GM20431 (cell line): ENCODE measurements around the gene SEMA3G.

ENCODE experiments used
- in situ Hi-C: fragments of 300-500 bp; cut with MseI, MboI; formaldehyde crosslinking; loops from one replicate; pipeline ENCODE4 v1.15.0; 2020; ENCODE audit warnings: low sequenced_read_pairs; ENCODE audit not compliant: unreplicated experiment

SEMA3G gene

DNA sequence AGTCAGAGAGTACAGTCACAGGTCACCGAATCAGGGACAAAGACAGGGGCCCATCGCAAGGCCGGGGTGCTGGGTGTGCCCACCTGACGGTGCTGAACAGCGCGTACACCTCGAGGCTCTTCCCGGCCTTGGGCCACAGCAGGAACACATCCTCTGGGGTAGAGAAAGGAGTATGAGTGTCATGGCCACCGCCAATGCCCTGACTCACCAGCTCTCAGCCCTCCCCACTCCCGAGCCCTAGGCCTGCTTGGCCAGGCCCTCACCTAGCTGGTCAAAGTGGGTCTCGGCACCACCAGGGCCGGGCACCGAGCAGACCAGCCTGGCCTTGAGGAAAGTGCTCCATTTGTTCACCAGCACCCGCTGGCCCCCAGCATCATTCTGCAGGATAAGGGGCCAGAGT is 4.2 kb downstream of the SEMA3G start:
- in situ Hi-C loops: no loop called here

DNA sequence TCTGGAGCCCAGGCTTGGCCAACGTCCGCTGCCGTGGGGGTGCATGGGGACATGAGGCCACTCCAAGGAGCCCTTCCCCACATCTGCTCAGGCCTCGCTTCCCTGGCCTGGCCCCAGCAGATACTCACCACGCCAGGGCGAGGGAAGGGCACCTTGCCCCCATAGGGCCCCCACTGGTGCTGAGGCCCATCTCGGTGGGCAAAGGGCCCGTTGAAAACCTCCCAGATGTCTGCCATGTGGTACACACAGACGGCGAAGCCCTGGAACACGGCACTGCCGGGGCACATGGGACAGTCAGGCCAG is 4.7 kb downstream of the SEMA3G start:
- in situ Hi-C loops: no loop called here

DNA sequence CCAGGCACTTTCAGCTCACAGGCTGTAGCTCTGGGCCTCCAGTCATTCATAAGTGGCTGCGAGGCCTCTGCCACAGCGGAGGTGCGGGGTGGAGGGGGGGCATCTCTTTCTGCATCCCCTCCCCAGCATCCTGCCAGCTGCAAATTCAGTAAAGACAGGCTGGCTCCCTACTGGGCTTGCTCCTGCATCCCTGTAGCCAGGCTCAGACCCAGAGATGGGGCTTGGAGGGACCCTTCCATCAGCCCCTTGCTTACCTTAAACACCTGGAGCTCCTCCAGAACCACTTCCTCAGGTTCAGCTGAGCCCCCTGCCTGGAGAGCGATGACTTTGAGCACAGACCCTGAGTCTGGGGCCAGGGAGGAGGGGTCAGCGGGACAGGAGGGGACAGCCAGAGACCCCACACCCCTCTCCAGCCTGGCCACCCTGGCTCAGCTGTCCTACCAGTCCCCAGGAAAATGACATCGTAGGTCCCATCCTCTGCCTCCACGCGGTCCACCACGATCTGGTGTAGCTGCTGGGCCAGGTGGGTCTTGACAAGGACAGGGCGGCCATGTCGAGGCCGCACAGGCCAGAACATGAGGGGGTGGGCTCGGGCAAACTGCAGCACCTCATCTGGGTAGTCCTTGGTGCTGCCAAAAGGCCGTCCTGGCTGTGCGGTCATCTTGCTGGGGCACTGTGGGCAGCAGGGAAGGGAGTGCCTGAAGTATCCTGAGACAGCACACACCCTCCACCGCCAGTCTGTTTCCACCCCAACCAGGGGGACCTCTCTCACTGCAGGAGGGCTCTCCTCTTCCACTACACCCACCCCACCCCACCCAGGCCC is 5.3 kb downstream of the SEMA3G start:
- in situ Hi-C loops: no loop called here

DNA sequence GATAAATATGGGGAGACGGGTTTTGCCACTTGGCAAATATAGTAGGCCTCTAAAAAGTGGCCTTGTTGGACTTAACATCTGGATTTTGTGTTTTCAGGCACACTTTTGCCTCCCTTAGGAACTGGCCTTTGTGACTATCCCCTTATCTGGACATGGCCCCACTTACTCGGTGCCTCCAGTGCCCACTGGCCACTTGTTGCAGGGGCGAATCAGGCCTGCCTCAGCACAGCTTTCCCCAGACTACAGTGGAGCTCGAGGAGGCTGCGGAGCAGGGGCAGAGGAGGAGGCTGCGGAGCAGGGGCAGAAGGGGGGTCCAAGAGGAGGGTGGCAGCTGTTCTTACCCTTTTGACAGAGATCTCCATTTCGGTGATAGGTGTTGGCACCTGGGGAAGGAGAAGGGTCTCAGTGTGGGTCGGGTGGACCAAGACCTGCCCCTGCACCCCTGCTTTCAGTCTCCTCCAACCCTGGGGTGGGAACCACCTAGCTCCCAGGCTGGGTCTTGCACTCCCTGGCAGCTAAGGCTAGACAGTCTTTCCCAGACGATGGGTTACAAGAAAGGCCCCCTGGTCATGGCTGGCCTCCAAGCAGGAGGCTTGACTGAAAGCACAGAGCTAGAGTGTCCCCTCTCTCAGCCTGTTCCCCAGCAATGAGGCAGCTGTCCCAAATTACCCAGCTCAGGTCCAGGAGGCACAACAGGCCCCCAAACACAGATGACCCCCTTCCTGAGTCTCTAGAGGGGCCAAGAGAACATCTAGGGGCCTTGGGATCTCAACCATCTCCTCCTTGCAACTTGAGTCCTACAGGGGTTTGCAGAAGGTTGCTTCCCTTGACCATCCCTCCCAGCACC is 6.1 kb downstream of the SEMA3G start:
- in situ Hi-C loops: no loop called here

DNA sequence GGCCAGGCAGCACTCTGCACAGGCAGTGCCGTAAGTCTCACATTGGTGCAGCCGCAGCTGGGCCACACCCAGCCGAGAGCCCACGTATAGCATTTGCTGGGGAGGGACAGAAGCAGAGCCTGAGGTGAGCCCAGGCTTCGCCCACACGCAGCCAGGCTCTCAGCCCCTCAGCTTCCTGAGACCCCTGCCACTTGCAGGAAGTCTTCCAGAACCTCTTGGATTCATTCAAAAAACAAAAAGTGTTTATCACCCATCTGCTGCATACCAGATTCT is 6.9 kb downstream of the SEMA3G start:
- in situ Hi-C loops: no loop called here

DNA sequence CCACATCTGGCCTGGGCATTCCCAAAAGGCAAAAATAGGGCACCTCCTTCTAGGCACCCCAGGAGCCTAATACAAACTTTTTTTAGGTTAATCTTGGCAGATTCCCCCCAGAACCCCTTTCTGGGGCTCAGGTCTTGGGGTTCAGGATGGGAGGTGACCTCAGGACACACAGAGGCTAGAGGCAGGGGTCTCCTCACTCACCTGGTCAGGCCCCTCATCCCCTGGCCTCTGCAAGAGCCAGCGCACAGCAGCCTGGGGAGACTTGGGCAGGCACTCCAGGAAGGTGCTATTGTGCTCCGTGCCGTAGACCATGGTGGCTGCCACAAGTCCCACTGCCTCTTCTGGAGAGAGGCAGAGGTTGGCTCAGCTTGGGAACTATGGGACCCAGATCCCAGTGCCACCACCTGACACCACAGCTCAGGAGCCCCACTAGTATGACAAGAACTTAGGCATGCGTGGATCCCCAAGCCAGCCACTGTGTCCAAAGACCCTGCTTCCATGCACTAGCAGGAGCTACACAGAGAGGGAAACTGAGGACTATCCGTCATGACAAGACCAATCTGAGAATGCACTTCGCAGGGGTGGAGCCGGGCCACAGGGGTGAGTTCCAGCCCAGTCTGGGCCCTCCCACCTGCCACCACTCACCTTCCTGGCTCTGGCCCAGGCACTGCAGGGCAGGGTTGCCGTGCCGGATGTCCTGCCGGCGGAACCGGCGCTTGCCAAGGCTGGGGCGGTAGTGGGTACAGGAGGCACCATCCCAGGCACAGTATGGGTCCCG is 7.4 kb downstream of the SEMA3G start:
- in situ Hi-C loops: no loop called here

DNA sequence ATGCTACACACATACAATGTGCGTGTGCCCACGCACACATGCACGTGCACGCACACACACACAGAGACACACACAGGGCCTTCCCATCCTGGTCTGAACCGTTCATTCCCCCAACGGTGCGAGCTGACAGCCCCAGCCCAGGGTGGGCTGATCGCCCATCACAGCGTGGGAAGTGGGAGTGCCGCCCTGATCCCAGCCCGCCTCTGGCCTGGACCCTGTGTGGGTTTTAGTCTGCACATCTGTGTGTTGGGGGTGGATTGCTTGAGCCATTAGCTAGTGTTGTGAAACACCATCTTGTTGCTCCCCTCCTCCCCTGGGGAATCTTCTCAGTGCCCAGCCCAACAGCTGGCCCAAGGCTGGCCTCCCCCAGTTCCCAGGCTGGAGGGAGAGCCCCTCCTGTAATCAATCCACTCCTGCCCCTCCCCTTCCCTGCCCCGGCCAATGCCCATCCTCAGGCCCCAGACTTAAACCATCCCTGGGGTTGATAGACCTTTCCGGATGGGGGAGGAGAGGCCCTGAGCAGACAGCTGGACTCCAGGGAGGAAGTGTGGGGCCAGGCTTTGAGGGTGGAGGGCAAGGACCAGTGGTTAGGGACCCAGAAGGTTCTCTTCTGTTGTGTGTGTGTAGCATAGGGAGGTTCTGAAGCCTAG is 8.3 kb downstream of the SEMA3G start:
- in situ Hi-C loops: no loop called here

DNA sequence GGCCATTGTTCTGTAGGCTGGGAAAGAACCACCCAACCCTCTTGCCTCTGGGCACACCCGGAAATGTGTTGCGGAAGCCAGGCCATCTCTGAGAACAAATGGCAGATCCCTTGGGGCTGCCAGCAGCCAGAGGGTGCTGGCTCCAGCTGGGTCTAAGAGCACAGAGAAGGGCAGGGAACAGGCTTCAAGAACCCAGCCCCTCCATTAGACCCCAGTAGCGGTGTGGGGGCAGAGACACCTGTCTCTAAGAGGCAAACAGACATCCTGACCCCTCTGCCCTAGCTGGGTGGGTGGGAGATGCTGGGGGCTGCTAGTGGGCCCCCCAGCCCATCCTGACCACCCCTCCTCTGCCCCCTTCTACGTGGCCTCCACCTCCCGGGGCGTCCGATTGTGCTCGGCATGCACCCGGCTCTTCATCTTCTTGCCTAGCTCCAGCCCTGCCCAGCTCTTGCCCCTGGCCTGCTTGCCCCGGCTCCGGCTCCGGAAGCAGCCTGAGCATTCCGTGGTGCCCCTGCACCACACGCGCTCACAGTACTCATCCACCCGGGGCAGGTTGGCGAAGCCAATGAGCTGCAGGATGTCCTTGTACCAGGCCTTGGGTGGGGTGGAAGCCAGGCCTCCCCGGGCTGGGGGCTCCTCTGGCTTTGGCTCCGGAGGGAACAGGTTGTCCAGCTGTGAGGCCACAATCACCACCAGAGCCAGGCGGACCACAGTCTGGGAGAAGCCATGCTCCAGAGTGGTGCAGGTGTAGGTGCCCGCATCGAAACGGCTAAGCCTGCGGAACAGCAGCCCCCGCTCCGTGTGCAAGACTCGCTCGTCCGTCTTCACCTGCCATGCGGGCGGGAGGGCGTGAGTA is 9.4 kb downstream of the SEMA3G start:
- in situ Hi-C loops: no loop called here

DNA sequence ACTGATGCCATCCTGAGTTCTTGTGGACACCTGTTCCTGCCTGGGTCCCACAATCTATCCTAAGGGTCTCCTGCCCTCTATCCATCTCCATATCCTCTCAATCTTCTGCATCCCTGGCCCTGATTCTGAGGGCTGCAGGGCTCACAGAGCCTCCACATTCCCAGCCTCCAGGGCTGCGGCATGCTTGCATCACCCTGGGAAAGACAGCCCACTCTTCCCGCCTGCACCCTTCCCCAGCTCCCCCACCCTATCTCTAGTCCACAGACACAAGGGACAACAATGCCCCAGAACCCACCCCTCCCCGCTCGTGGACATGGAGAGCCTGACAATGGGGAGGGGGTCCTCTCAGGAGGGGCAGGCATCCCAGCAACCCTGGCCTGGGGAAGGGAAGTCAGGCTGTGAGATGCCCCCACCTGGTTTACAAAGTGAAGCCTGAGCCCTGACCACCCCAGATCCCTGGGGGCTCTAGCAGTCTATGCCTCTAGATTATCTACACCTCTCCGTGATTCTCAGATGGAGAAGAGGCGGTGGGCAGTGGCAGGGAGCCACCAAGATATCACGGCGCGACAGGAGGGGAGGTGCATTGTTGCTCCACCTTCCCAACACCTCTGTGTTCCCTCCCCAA is 10.3 kb downstream of the SEMA3G start:
- in situ Hi-C loops: no loop called here

DNA sequence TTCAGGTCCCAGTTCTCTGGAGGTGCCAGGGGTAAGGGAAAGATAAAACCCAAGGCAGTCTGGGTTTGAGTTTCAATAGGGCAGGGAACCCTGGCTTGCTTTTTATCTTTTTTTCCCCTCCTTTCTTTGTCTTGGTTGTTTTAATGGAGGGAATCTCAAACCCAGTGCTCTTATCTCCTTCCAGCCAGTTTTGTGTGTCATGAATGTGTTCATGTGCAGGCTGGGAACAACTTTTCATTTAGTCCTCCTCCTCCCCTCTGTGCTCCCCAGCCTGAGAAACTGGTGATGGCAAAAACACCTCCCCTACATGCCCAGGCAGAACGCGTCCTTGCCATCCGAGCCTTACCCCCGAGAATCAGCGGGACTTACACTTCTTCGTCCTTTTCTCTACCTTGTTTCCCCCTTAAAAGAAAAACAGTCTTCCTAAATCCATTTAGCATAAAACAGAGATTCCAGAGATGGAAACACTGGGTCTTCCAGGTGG is 10.9 kb downstream of the SEMA3G start:
- in situ Hi-C loops: no loop called here

DNA sequence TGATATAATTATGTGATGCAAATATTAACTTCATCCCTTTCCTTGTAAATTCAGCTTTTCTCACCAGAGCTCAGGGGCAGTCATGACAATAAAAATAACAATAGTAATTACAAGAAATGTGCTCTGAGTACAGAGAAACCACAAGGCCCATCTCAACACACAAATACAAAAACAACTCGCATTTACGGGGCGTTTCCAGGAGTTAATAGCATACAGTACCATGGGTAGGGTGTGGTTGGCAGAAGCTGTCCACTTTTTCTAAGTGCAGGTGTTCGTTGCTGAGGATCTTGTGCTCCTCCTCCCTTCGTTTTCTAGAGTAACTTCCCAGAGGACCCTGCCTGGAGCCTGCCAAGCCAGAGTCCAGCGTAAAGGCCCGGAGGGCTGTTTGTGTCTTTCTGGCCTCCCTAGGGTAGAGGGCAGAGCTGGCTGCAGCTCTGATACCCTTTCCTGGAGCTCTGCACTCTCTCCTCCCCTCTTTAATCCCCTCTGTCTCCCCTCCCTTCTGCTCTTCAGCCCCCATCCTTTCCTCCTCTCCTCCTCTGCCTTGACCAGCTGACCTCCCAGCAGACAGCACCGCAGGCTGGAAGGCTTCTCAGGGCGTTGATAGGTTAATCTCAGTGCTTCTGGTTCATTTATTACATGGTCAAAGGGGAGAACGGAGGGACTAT is 11.4 kb downstream of the SEMA3G start:
- in situ Hi-C loops: no loop called here

DNA sequence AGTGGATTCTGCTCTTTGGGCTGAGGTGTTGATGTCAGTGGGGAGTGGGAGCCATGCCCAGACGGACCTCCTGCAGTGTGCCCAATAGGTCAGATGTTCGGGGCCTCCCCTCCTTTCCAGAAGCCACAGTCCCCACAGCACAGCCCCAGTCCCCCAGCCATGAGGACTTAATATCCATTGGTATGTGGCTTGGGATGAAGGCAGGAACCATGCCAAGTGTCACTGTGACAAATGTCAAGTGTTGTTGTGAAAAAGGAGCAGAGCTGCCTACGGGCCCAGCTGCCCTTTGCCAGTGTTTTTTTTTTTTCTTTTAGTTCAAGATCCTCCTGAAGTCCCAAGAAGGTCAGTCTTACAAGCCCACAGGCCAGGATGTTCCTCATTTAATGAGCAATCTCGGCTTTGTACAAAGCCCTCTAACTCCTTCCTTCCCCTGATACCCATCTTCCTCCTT is 12.2 kb downstream of the SEMA3G start:
- in situ Hi-C loops: no loop called here

DNA sequence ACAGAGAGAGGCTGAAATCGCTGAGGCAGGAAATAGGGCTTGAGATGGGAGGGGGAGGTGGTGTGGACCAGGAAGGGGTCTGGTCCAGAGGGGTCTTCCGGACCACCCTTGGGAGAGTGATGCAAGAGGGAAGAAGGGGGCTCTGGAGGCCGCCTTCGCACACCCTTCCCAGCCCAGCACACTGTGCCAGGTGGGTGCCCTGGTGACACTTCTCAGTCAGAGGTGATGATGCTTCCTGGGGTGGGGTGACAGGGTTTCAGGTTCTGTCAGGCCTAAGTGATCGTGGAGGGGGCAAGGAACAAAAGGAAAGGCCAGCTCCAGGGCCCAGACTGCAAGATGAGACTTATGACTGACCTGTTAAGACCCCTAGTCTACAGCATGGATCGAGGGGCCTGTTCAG is 12.7 kb downstream of the SEMA3G start:
- in situ Hi-C loops: no loop called here

DNA sequence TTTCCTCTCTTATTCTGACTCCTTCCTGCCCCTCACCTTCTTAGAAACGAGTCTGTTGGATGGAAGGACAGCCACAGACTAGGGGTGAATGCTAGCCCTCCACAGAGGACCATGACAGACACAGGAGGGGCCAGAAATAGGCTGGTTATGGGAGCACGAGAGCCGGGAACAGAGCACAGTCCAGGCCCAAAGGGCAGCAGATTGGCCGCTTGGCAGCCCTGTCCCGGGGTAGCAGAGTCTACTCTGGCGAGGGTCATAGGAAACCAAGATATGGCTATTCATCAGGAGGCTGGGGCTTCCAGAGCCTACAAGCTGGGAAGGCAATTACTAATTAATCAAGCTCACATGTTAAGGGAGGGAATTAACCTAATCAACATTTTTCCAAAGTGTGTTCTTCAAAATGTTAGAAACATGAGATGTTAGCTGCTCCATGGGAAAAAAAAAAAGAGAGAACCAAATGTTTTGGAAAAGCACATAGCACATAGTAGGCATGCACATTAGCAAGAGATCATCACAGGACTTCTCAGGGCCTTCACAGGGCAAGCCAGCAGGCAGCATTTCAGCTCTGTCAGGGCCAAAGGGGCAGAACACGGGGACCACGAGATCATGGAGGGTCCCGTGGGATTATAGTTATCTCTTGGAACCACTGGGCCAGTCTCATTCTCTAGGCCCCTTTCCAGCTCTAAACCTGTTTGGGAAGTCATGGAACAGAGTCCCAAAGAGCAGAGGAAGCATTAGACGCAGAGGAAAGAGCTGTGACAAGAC is 13.3 kb downstream of the SEMA3G start:
- in situ Hi-C loops: no loop called here

DNA sequence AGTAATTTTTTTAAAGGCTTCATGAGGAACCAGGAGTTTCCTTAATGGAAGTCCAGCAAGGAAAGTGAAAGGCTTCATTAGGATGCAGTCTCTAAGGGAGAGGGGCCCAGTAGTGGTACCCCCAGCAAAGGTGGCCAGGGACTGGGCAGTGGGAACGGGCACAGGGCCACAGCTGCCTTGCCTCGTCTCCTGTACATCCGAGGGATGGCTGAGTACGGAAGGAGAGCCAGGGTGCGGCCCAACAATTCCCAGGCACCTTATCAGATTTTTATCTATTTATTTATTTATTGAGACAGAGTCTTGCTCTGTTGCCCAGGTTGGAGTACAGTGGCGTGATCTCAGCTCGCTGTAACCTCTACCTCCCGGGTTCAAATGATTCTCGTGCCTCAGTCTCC is 14.5 kb downstream of the SEMA3G start:
- in situ Hi-C loops: no loop called here

DNA sequence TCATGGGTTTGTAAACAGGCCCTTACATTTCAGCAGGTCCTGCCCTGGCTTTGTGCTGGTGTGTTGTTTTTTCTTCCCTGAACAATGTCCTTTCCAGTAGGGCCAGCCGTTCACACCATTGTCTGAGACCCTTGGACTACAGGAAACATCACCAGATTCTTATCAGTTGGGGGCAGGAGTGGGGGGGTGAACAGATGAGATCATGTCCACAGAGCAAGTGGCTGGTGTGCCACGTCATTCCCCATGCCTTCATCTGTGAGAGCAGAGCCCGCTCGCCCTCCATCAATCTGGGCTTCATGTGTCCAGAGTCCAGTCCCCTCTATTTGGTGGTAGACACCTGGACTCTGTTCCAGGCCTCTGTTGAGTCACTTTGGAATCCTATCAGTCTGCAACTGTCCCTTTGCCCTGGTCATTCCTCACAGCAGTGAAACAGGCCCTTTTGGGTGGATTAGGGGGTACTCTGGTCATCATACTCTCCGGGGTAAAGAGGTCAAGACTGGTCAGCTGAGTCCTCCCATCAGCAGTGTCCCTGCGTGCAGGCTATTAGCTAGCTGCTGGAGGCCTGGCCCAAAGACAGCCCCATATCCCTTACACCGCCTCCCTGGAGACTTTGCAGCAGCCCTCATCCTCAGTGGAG is 15.0 kb downstream of the SEMA3G start:
- in situ Hi-C loops: no loop called here

DNA sequence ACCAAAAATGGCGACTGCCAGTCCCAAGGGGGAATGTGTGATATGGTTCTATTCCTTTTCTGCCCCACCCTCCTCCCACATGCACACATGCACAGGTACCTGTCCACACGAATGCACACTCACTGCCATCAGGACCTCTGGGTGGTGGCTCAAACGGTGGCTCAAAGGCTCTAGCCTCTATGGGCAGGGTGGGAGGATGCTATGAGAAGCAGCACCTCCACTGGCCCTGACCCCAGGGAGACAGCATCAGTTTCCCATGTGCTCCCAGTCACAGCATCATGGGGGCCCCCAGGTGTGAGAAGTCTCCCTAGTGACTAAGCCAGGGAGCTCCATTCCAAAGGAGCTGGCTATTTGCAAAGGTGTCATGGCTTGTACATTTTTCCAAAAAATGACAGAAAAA is 15.9 kb downstream of the SEMA3G start:
- in situ Hi-C loops: no loop called here
